Astrocyte (in vitro differentiated cells and primary cell): ENCODE measurements around the gene CELF4.

Experiments used
- EZH2 ChIP-seq: IDR thresholded peaks from 2 replicates; pipeline ENCODE4 v1.6.1; 2012; ENCODE audit warnings: mild to moderate bottlenecking, low read length, inconsistent platforms; ENCODE audit not compliant: insufficient read depth
- TF ChIP-seq, protein P1 (sequence below): IDR thresholded peaks from 2 replicates; pipeline ENCODE4 v1.5.1; 2011; ENCODE audit warnings: low read depth, mild to moderate bottlenecking, inconsistent platforms, low read length, moderate library complexity; ENCODE audit not compliant: insufficient read depth

DNA sequence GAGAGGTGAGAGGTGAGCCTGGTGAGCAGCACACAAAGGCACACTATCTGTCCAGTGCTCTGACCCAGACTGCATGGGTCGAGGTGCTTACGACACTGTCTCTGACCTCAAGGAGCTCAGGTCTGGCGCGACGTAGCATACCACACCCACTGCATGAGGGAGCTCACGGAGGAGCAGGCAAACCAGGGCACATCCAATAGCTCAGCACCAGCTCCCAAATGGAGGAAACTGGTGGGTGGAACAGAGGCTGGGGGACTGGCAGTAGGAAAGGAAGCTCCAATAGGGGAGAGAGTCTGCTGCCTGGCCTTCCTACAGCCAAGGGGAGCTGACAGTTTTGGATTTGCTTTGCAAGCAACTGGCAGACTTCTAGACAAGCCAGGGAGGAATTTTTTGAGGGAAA lies 36.3 kb downstream of the CELF4 start:
- TF ChIP-seq, protein P1, sequence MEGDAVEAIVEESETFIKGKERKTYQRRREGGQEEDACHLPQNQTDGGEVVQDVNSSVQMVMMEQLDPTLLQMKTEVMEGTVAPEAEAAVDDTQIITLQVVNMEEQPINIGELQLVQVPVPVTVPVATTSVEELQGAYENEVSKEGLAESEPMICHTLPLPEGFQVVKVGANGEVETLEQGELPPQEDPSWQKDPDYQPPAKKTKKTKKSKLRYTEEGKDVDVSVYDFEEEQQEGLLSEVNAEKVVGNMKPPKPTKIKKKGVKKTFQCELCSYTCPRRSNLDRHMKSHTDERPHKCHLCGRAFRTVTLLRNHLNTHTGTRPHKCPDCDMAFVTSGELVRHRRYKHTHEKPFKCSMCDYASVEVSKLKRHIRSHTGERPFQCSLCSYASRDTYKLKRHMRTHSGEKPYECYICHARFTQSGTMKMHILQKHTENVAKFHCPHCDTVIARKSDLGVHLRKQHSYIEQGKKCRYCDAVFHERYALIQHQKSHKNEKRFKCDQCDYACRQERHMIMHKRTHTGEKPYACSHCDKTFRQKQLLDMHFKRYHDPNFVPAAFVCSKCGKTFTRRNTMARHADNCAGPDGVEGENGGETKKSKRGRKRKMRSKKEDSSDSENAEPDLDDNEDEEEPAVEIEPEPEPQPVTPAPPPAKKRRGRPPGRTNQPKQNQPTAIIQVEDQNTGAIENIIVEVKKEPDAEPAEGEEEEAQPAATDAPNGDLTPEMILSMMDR = no peak
- TF ChIP-seq EZH2 = no peak
